ENCODE results near the gene CD19. TPM values are rescaled to one million over a fixed set of nuclear protein-coding genes. Genes with fewer than 3 reads are reported as not detected.

Gene CD19
- total RNA-seq, 2 experiments from 2014 or later, result 1.1 to 1.3 TPM

DNA sequence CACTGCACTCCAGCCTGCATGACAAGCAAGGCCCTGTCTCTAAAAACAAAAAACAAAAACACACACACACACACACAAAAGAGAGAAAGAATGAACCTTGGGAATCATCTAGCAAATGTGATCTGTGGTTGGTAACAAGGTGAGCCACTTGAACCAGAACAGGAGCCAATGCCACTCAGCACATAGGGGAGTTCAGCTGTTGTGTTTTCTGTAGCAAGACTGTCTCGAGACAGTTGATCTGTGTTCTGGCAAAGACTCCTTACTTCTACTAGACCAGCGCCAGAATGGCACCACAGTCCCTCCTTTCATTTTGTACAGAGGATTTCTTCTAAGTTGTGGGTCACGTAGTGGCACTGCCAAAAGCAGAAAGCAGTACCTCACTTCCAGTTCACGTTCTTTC, 32.8 kb upstream of the CD19 start:
- Mint-ChIP-seq H3K9me3 (no peaks in the 10 kb centered on the region), H3K4me1 (ENCODE audit: low read depth) (peaks cover 4% of the 10 kb centered on the region), H3K4me3 (no peak overlapping the region), H3K27ac (no peak overlapping the region), H3K36me3 (ENCODE audit: low read depth) (no peaks in the 10 kb centered on the region), H3K27me3 (no peaks in the 10 kb centered on the region)
- CTCF ChIA-PET, result no interaction called here
- ATAC-seq, result no peak
- intact Hi-C loops (cut with micrococcal nuclease), result no loop called here
- POLR2A ChIA-PET, result no interaction called here
- no peak for DNase-seq
- TF ChIP-seq, protein P1, sequence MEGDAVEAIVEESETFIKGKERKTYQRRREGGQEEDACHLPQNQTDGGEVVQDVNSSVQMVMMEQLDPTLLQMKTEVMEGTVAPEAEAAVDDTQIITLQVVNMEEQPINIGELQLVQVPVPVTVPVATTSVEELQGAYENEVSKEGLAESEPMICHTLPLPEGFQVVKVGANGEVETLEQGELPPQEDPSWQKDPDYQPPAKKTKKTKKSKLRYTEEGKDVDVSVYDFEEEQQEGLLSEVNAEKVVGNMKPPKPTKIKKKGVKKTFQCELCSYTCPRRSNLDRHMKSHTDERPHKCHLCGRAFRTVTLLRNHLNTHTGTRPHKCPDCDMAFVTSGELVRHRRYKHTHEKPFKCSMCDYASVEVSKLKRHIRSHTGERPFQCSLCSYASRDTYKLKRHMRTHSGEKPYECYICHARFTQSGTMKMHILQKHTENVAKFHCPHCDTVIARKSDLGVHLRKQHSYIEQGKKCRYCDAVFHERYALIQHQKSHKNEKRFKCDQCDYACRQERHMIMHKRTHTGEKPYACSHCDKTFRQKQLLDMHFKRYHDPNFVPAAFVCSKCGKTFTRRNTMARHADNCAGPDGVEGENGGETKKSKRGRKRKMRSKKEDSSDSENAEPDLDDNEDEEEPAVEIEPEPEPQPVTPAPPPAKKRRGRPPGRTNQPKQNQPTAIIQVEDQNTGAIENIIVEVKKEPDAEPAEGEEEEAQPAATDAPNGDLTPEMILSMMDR (IDR thresholded peaks at IDR 0.05), result no peak

DNA sequence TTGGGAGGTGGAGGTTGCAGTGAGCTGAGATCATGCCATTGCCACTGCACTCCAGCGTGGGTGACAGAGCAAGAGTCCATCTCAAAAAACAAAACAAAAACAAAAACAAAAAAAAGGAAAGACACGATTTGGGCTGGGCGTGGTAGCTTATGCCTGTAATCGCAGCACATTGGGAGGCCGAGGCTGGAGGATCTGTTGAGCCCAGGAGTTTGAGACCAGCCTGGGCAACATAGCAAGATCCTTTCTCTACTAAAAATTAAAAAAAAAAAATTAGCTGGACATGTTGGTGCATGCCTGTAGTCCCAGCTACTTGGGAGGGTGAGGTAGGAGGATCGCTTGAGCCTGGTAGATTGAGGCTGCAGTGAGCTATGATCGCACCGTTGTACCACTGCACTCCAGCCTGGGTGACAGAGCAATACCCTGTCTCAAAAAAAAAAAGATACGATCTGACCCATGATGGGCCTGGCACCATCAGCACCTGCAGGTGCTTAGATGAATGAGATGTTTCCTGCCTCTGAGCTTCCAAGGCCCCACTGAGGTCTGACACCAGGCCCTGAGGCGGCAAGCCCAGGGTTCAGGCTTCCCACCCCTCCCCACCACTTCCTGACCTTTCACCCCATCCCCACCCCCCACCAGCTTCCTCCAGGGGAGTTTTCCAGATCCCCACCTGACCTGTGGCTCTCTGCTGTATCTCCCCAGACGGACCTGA, 31.7 kb upstream of the CD19 start:
- ATAC-seq (peak; percentile 17), DNase-seq (no peak)
- intact Hi-C loops (cut with micrococcal nuclease), result no loop called here
- H3K9me3 Mint-ChIP-seq, result no peaks in the 10 kb centered on the region
- peaks cover 4% of the 10 kb centered on the region for H3K4me1 Mint-ChIP-seq (ENCODE audit: low read depth)
- CTCF ChIA-PET, result interaction anchor here (0.9 to 1.2 kb wide), 3 partner anchors 18 to 27 kb away, joined by 3 read pairs; no protein-coding TSS in a partner anchor
- H3K36me3 Mint-ChIP-seq (ENCODE audit: low read depth), result no peaks in the 10 kb centered on the region
- POLR2A ChIA-PET, result interaction anchor here (1.0 kb wide), 1 partner anchor 20 kb away, joined by 5 read pairs; no protein-coding TSS in a partner anchor
- no peaks in the 10 kb centered on the region for H3K27me3 Mint-ChIP-seq
- no peak overlapping the region for H3K4me3 Mint-ChIP-seq
- H3K27ac Mint-ChIP-seq, result no peak overlapping the region
- TF ChIP-seq, protein P1 (IDR thresholded peaks at IDR 0.05), result no peak

DNA sequence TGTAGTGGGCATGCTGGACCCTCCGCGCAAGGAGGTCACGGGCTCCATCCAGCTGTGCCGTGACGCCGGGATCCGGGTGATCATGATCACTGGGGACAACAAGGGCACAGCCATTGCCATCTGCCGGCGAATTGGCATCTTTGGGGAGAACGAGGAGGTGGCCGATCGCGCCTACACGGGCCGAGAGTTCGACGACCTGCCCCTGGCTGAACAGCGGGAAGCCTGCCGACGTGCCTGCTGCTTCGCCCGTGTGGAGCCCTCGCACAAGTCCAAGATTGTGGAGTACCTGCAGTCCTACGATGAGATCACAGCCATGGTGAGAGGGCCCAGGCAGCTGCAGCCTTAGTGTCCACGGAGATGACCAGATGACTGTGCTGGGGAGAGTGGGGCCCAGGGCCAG, 31.2 kb upstream of the CD19 start:
- DNase-seq (no peak), ATAC-seq (no peak)
- TF ChIP-seq, protein P1 (IDR thresholded peaks at IDR 0.05), result no peak
- Mint-ChIP-seq H3K4me1 (ENCODE audit: low read depth) (peaks cover 4% of the 10 kb centered on the region), H3K27ac (no peak overlapping the region), H3K27me3 (no peaks in the 10 kb centered on the region), H3K9me3 (no peaks in the 10 kb centered on the region), H3K4me3 (no peak overlapping the region), H3K36me3 (ENCODE audit: low read depth) (no peaks in the 10 kb centered on the region)
- intact Hi-C loops (cut with micrococcal nuclease), result no loop called here
- POLR2A ChIA-PET, result interaction anchor here (0.8 to 1.0 kb wide), 2 partner anchors 20 to 36 kb away, joined by 4 to 5 read pairs; no protein-coding TSS in a partner anchor
- CTCF ChIA-PET, result interaction anchor here (1.0 to 1.2 kb wide), 2 partner anchors 18 to 19 kb away, joined by 3 read pairs; no protein-coding TSS in a partner anchor

DNA sequence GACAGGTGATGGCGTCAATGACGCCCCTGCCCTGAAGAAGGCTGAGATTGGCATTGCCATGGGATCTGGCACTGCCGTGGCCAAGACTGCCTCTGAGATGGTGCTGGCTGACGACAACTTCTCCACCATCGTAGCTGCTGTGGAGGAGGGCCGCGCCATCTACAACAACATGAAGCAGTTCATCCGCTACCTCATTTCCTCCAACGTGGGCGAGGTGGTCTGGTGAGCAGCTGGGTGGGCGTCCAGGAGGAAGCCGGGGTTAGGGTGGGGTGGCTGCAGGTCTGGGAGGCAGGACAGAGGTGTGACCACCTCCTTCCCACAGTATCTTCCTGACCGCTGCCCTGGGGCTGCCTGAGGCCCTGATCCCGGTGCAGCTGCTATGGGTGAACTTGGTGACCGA, 29.9 kb upstream of the CD19 start:
- DNase-seq (peak; percentile 33), ATAC-seq (no peak)
- POLR2A ChIA-PET, result interaction anchor here (1.2 kb wide), 1 partner anchor 22 kb away, joined by 3 read pairs; no protein-coding TSS in a partner anchor
- H3K9me3 Mint-ChIP-seq, result no peaks in the 10 kb centered on the region
- no peak overlapping the region for H3K27ac Mint-ChIP-seq
- CTCF ChIA-PET, result interaction anchor here (1.0 kb wide), 1 partner anchor 43 kb away, joined by 3 read pairs; no protein-coding TSS in a partner anchor
- H3K4me1 Mint-ChIP-seq (ENCODE audit: low read depth), result peaks cover 4% of the 10 kb centered on the region
- H3K36me3 Mint-ChIP-seq (ENCODE audit: low read depth), result no peaks in the 10 kb centered on the region
- TF ChIP-seq, protein P1 (IDR thresholded peaks at IDR 0.05), result no peak
- H3K4me3 Mint-ChIP-seq, result no peak overlapping the region
- no peaks in the 10 kb centered on the region for H3K27me3 Mint-ChIP-seq
- intact Hi-C loops (cut with micrococcal nuclease), result no loop called here

DNA sequence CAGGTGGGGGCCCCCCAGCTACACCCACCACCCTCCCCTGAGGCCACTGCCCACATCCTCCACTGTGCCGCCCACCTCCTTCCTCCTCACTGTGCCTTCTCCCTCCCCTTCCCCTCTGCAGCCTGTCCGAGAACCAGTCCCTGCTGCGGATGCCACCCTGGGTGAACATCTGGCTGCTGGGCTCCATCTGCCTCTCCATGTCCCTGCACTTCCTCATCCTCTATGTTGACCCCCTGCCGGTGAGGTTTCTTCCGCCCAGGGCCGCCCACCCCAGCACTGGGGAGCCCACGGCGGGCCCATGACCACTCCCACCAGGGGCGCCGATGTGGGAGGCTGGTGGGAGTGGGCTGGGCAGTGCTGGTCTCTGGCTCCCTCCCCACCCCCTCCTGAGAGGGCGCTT, 28.9 kb upstream of the CD19 start:
- intact Hi-C loops (cut with micrococcal nuclease), result no loop called here
- Mint-ChIP-seq H3K4me1 (ENCODE audit: low read depth) (peaks cover 4% of the 10 kb centered on the region), H3K27ac (no peak overlapping the region), H3K9me3 (no peaks in the 10 kb centered on the region), H3K27me3 (no peaks in the 10 kb centered on the region), H3K4me3 (no peak overlapping the region), H3K36me3 (ENCODE audit: low read depth) (no peaks in the 10 kb centered on the region)
- CTCF ChIA-PET, result no interaction called here
- POLR2A ChIA-PET, result interaction anchor here (1.0 to 1.2 kb wide), 3 partner anchors 23 to 56 kb away, joined by 3 to 4 read pairs (median 3); no protein-coding TSS in a partner anchor
- DNase-seq (no peak), ATAC-seq (peak; percentile 20)
- TF ChIP-seq, protein P1 (IDR thresholded peaks at IDR 0.05), result no peak
